Lower lobe of right lung (tissue), 2 donors: ENCODE data around the gene ACTL7A. TPM values are rescaled to one million over a fixed set of nuclear protein-coding genes. Genes with fewer than 3 reads are reported as not detected.

Experiments
- ATAC-seq, 2 donors: fragments of 200-7000 bp; cut with Tn5 transposase; one replicate each; pipeline ENCODE4 v1.9.1; 2020 to 2022; ENCODE audit warnings: mild to moderate bottlenecking in 2 of 2, moderate library complexity in 2 of 2
- DNase-seq: peaks from one replicate; pipeline ENCODE4 v3.0.0-alpha.2; 2020
- H3K27ac ChIP-seq: fragments of 200-600 bp; one replicate; pipeline ENCODE4 v1.8.0; 2022
- H3K27me3 ChIP-seq: fragments of 200-600 bp; one replicate; pipeline ENCODE4 v1.8.0; 2022; ENCODE audit warnings: low read depth
- H3K36me3 ChIP-seq: fragments of 200-600 bp; one replicate; pipeline ENCODE4 v1.8.0; 2022; ENCODE audit warnings: mild to moderate bottlenecking
- H3K4me1 ChIP-seq: fragments of 200-600 bp; one replicate; pipeline ENCODE4 v1.8.0; 2022
- H3K4me3 ChIP-seq: fragments of 200-600 bp; one replicate; pipeline ENCODE4 v1.8.0; 2022; ENCODE audit warnings: mild to moderate bottlenecking
- H3K9me3 ChIP-seq: fragments of 200-600 bp; one replicate; pipeline ENCODE4 v1.8.0; 2022
- intact Hi-C: fragments of 100-400 bp; cut with DNase I; formaldehyde crosslinking; loops from one replicate; pipeline ENCODE4 v1.11.0; 2022
- total RNA-seq: library from RNA; stranded (reverse); fragmentation: NEBNext Ultra II Directional; extraction: Animal tissue kit (Norgen Biotek cat#: 25700); gene quantifications from one replicate; pipeline ENCODE4 v1.2.1, GENCODE V29; 2021
- TF ChIP-seq, protein P1 (sequence below): fragments of 200-600 bp; IDR thresholded peaks from one replicate; pipeline ENCODE4 v1.8.0; 2022; ENCODE audit warnings: antibody characterized with exemption, mild to moderate bottlenecking
- donor health status: DM: no; HTN: yes; CAD: no; lungs with severe emphysema.

ACTL7A gene
- total RNA-seq, 1 donor from 2014 or later: not detected

DNA sequence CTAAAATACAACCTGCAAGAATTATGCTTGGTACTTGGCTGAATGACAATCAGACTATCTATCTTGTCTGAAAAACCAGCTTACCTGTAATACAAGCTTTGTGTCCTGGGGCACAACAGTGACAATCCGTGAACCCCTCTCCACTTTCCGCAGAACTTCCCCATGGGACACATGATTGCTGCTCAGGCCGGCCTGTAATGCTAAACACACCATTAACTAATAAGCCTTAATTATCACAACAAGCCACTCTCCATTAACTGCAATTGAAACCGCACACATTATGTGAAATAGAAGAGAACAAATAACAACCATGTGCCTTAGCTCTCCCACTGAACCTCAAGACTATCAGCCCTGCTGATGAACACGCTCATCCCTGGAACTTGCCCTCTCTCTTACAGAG is 38.1 kb downstream of the ACTL7A start:
- H3K27ac ChIP-seq: no peak overlapping the region
- H3K27me3 ChIP-seq: no peaks in the 10 kb centered on the region
- peaks cover 96% of the 10 kb centered on the region for H3K36me3 ChIP-seq
- intact Hi-C loops: no loop called here
- H3K4me3 ChIP-seq: no peak overlapping the region
- DNase-seq (no peak), ATAC-seq (no peak)
- TF ChIP-seq, protein P1, sequence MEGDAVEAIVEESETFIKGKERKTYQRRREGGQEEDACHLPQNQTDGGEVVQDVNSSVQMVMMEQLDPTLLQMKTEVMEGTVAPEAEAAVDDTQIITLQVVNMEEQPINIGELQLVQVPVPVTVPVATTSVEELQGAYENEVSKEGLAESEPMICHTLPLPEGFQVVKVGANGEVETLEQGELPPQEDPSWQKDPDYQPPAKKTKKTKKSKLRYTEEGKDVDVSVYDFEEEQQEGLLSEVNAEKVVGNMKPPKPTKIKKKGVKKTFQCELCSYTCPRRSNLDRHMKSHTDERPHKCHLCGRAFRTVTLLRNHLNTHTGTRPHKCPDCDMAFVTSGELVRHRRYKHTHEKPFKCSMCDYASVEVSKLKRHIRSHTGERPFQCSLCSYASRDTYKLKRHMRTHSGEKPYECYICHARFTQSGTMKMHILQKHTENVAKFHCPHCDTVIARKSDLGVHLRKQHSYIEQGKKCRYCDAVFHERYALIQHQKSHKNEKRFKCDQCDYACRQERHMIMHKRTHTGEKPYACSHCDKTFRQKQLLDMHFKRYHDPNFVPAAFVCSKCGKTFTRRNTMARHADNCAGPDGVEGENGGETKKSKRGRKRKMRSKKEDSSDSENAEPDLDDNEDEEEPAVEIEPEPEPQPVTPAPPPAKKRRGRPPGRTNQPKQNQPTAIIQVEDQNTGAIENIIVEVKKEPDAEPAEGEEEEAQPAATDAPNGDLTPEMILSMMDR: no peak
- H3K4me1 ChIP-seq: no peaks in the 10 kb centered on the region
- H3K9me3 ChIP-seq: no peaks in the 10 kb centered on the region

DNA sequence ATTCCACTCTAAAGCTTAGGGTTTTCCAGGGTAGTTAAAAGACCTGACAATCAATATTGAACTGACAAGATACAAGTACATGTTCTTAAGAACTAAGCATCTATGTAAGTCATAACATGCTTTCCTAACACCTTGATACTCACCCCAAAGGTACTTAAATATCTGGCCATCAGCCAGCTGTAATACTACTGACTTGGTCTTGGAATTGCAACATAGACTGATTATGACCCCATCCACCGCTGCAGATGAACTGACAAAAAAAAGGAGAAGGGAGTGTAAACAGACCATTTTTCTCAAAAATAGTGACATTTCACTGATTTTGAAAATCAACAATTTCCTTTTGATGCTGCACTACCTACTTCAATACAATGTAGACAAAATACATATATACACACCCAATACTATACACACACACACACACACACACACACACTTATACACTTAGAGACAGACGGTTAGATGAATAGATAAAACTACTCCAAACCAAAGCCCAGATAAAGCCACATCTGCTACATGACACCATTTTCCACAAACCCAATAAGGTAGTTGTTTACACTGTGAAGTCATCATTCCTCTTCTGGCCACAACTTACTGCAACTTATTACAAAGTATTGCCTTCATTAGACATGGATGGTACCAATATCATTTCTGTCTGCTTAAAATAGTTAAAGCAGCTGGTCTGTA is 41.5 kb downstream of the ACTL7A start:
- Histone ChIP-seq H3K4me3 (no peak overlapping the region), H3K36me3 (peaks cover 96% of the 10 kb centered on the region), H3K4me1 (no peaks in the 10 kb centered on the region), H3K27ac (no peak overlapping the region), H3K27me3 (no peaks in the 10 kb centered on the region), H3K9me3 (no peaks in the 10 kb centered on the region)
- no peak for ATAC-seq
- intact Hi-C loops: no loop called here
- TF ChIP-seq, protein P1: no peak
- DNase-seq: no peak

DNA sequence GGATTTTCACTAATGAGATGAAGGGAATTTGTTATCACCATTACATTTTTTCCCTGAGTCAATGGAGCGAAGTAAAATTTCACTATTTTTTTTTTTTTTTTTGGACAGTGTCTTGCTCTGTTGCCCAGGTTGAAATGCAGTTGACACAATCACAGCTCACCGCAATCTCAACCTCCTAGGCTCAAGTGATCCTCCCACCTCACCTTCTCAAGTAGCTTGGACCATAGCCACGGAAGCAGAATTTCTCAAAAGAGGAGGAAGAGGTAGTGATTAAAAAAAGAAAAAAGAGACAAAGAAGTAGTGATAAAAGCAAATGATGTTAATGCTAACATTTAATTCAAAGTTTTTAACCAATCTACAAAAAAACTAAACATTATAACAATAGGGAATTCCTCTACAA is 42.1 kb downstream of the ACTL7A start:
- no peaks in the 10 kb centered on the region for H3K27me3 ChIP-seq
- TF ChIP-seq, protein P1: no peak
- H3K4me3 ChIP-seq: no peak overlapping the region
- ATAC-seq: no peak
- no peak for DNase-seq
- H3K9me3 ChIP-seq: no peaks in the 10 kb centered on the region
- H3K4me1 ChIP-seq: no peaks in the 10 kb centered on the region
- H3K27ac ChIP-seq: no peak overlapping the region
- intact Hi-C loops: no loop called here
- H3K36me3 ChIP-seq: peaks cover 96% of the 10 kb centered on the region

DNA sequence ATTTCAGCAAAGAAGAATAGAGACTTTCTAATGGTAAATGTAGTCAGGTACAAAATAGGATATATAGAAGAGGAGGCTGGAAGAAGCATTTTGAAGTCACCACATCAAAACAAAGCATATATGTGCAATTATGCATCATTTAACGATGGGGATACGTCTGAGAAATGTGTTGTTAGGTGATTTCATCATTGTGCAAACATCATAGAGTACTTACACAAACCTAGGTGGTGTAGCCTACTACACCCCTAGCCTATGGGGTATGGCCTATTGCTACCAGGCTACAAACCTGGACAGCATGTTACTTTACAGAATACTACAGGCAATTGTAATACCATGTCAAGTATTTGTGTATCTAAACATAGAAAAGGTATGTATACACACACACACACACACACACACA is 43.4 kb downstream of the ACTL7A start:
- intact Hi-C loops: no loop called here
- TF ChIP-seq, protein P1: no peak
- H3K9me3 ChIP-seq: no peaks in the 10 kb centered on the region
- H3K27ac ChIP-seq: no peak overlapping the region
- H3K27me3 ChIP-seq: no peaks in the 10 kb centered on the region
- H3K4me1 ChIP-seq: no peaks in the 10 kb centered on the region
- no peak for ATAC-seq
- no peak for DNase-seq
- H3K36me3 ChIP-seq: peaks cover 96% of the 10 kb centered on the region
- no peak overlapping the region for H3K4me3 ChIP-seq

DNA sequence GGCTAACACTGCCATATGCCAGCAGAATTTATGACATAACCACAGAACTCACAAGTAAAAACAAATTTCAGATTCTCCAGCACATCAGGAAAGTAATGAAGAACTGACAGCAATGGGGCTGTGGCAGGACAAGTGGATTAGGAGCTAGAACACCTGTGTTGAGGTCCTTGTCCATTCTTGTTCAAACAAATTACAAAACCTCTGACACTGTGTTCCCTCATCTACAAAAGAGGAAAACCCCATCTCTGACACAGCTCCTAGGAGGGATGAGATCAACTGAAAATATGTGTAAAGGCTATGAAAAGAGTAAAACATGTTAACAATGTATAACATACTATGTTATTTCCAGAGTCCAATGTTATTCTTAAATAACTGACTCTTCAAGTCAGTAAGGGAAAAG is 48.3 kb downstream of the ACTL7A start:
- no peak for ATAC-seq
- Histone ChIP-seq H3K4me3 (no peak overlapping the region), H3K36me3 (peaks cover 89% of the 10 kb centered on the region), H3K9me3 (no peaks in the 10 kb centered on the region), H3K27ac (no peak overlapping the region), H3K27me3 (no peaks in the 10 kb centered on the region), H3K4me1 (no peaks in the 10 kb centered on the region)
- DNase-seq: no peak
- TF ChIP-seq, protein P1: no peak
- intact Hi-C loops: no loop called here
